GM12872 (cell line): ENCODE measurements around the gene PPP2R5E.
A peak's percentile ranks its signal among the peaks of the same experiment; 100 is the strongest.

Source experiments
- CTCF ChIP-seq: IDR thresholded peaks from 3 replicates; pipeline ENCODE4 v1.5.1; 2011; ENCODE audit warnings: low read depth, mild to moderate bottlenecking, low read length, moderate library complexity; ENCODE audit not compliant: insufficient read depth

Gene PPP2R5E

GRCh38 chr14:63562405-63562804 lies 19.2 kb upstream of the PPP2R5E start:
- TF ChIP-seq CTCF: no peak

GRCh38 chr14:63555572-63555971 lies 12.4 kb upstream of the PPP2R5E start:
- TF ChIP-seq CTCF: no peak

- no peak for TF ChIP-seq CTCF
These were observed 8.2 kb upstream of the PPP2R5E start for GRCh38 chr14:63551332-63551731.

DNA sequence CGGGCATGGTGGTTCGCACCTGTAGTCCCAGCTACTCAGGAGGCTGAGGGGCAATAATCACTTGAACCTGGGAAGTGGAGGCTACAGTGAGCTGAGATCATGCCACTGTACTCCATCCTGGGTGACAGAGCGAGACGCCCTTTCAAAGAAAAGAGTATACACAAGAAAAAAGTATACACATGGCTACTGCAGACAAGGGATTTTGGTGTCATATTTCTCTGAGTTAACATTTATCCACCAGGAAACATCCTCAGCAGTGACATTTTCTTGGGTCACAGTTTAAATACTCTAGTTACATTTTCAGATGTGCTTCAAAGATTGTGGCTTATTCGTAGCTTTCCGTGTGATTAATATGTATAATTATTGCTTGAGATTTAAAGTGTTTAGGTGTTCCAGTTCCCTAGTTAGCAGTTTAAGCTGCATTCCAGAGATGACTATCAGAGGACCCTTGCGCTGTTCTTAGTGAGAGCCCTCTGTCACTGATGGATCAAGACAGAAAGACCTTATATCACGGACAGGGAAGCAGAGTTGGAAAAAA lies 4.7 kb upstream of the PPP2R5E start:
- no peak for TF ChIP-seq CTCF

- TF ChIP-seq CTCF: no peak
These were observed 2.3 kb upstream of the PPP2R5E start for GRCh38 chr14:63545431-63545830.

DNA sequence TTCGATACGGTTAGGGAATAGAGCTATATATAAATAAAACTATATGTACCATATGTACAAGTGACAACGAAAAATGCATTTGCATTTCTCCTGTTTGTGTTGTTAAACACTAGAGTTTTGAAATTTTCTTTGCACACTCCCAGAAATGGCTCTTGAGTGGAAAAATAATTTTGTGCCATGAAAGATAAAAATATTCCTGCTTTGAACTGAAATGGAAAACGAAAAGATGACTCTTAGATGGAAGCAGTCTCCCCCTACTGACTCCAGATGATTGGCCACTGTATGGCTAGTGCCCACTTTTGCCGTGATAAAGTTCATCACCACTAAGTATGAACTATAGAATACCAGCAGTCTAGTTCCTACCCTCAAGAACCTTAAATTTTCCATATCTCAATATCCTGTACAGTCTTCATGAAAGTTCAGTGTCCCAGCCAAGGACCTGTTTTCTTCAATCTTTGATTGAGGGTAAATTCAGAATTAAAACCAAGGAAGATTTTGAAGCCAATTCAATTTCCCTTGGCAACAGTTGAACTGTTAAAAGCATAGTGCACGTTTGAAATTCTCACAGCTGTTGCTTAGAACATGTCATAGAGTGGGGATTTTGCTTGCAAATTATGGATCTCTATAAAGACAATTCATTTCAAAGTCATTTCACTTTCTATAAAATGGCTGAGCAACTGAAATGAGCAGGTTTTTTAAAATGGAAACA lies 1.6 kb upstream of the PPP2R5E start:
- peak; percentile 39; the same call in 2 of the 3 replicates for TF ChIP-seq CTCF

GRCh38 chr14:63543826-63544406 lies 739 bp upstream of the PPP2R5E start:
- TF ChIP-seq CTCF: no peak
